Thymus (tissue), 11 donors: ENCODE results near the gene B3GALNT2. TPM values are rescaled to one million over a fixed set of nuclear protein-coding genes. Genes with fewer than 3 reads are reported as not detected.
"Not testable (repeated sequence)": the region's sequence is repeated elsewhere in the genome, so short reads cannot be mapped to it uniquely, and the experiment has no call there.

Source experiments
- DNase-seq, 9 donors: peaks; one replicate each; pipeline ENCODE4 v3.0.0-alpha.2; 2013; ENCODE audit warnings: low spot score in 9 of 9, low read depth in 6 of 9, missing footprints in 1 of 9
- H3K27ac ChIP-seq, 2 donors: one replicate each; pipeline ENCODE4 v1.5.1; 2013; ENCODE audit warnings: control low read depth in 1 of 2, low read depth in 1 of 2, low read length in 1 of 2, mild to moderate bottlenecking in 1 of 2, moderate library complexity in 1 of 2
- H3K27me3 ChIP-seq, 2 donors: one replicate each; pipeline ENCODE4 v1.5.1; 2013; ENCODE audit warnings: low read length in 1 of 2; ENCODE audit not compliant: control insufficient read depth in 2 of 2, insufficient read depth in 1 of 2
- H3K36me3 ChIP-seq, 2 donors: one replicate each; pipeline ENCODE4 v1.5.1; 2013; ENCODE audit warnings: low read length in 1 of 2, mild to moderate bottlenecking in 1 of 2, moderate library complexity in 1 of 2; ENCODE audit not compliant: control insufficient read depth in 2 of 2, insufficient read depth in 2 of 2
- H3K4me1 ChIP-seq, 2 donors: one replicate each; pipeline ENCODE4 v1.5.1; 2013; ENCODE audit warnings: low read length in 2 of 2; ENCODE audit not compliant: control insufficient read depth in 2 of 2, insufficient read depth in 2 of 2
- H3K4me3 ChIP-seq, 2 donors: one replicate each; pipeline ENCODE4 v1.5.1; 2013; ENCODE audit warnings: low read length in 2 of 2, control low read depth in 1 of 2, mild to moderate bottlenecking in 1 of 2
- H3K9me3 ChIP-seq, 2 donors: one replicate each; pipeline ENCODE4 v1.5.1; 2013; ENCODE audit warnings: low read length in 1 of 2, mild to moderate bottlenecking in 1 of 2; ENCODE audit not compliant: control insufficient read depth in 2 of 2, insufficient read depth in 1 of 2
- WGBS: extraction: QIAGEN DNeasy Blood & Tissue Kit; methylation state at CpG from one replicate; pipeline ENCODE4 v1.1.7; 2013; 5-methylcytosine and 5-hydroxymethylcytosine counted together
- polyA plus RNA-seq: library from polyadenylated mRNA; stranded (reverse); fragments of 200-250 nt; gene quantifications from one replicate; pipeline ENCODE4 v1.2.3, GENCODE V29; 2013
- total RNA-seq: library from RNA; stranded (reverse); fragments of 120-200 nt; gene quantifications from one replicate; pipeline ENCODE4 v1.2.4, GENCODE V29; 2013
- donor health status: healthy.

B3GALNT2 gene
- total and polyA plus RNA-seq, 2 donors: 2.8 to 18.9 TPM

GRCh38 chr1:235494531-235494930 lies 9.7 kb downstream of the B3GALNT2 start:
- DNase-seq: peak in 4 of 9 donors; percentile 11 to 49 (median 28)
- Histone ChIP-seq H3K9me3 (no peaks in the 10 kb centered on the region), H3K36me3 (peaks cover 0 to 6% of the 10 kb centered on the region in 2 donors), H3K27me3 (no peaks in the 10 kb centered on the region), H3K4me1 (peaks cover 2 to 22% of the 10 kb centered on the region in 2 donors), H3K27ac (peak overlapping the region in 1 of 2 donors; percentile 72), H3K4me3 (no peak overlapping the region)
- WGBS: 82% methylated on average over 9 of the region's 9 CpGs

- Histone ChIP-seq H3K27me3 (no peaks in the 10 kb centered on the region), H3K36me3 (peaks cover 8 to 9% of the 10 kb centered on the region in 2 donors), H3K4me3 (no peak overlapping the region), H3K9me3 (no peaks in the 10 kb centered on the region), H3K4me1 (peaks cover 2 to 22% of the 10 kb centered on the region in 2 donors), H3K27ac (peak overlapping the region in 1 of 2 donors; percentile 43)
- WGBS: 90% methylated on average over 3 of the region's 3 CpGs
- DNase-seq: peak in 3 of 9 donors; percentile 13 to 49 (median 21)
Measured at GRCh38 chr1:235491644-235492043, 12.6 kb downstream of the B3GALNT2 start.

GRCh38 chr1:235486321-235486720 lies 17.9 kb downstream of the B3GALNT2 start:
- Histone ChIP-seq H3K36me3 (peaks cover 14 to 23% of the 10 kb centered on the region in 2 donors), H3K27me3 (no peaks in the 10 kb centered on the region), H3K4me1 (no peaks in the 10 kb centered on the region), H3K27ac (no peak overlapping the region), H3K4me3 (no peak overlapping the region), H3K9me3 (no peaks in the 10 kb centered on the region)
- DNase-seq: no peak
- 87% methylated on average over 5 of the region's 5 CpGs for WGBS

GRCh38 chr1:235485558-235485957 lies 18.7 kb downstream of the B3GALNT2 start:
- DNase-seq: no peak
- no peaks in the 10 kb centered on the region for H3K4me1 ChIP-seq
- over 99% methylated on average over 2 of the region's 2 CpGs for WGBS
- H3K27ac ChIP-seq: no peak overlapping the region
- peaks cover 14 to 23% of the 10 kb centered on the region in 2 donors for H3K36me3 ChIP-seq
- no peaks in the 10 kb centered on the region for H3K9me3 ChIP-seq
- no peak overlapping the region for H3K4me3 ChIP-seq
- no peaks in the 10 kb centered on the region for H3K27me3 ChIP-seq

GRCh38 chr1:235483090-235483489 lies 21.2 kb downstream of the B3GALNT2 start:
- no peak overlapping the region for H3K27ac ChIP-seq
- DNase-seq: no peak
- no peaks in the 10 kb centered on the region for H3K9me3 ChIP-seq
- no peak overlapping the region for H3K4me3 ChIP-seq
- no peaks in the 10 kb centered on the region for H3K27me3 ChIP-seq
- peaks cover 15 to 36% of the 10 kb centered on the region in 2 donors for H3K36me3 ChIP-seq
- no peaks in the 10 kb centered on the region for H3K4me1 ChIP-seq
- WGBS: 98% methylated on average over 5 of the region's 5 CpGs

- WGBS: 96% methylated on average over 1 of the region's 1 CpG
- H3K36me3 ChIP-seq: peaks cover 8 to 31% of the 10 kb centered on the region in 2 donors
Measured at GRCh38 chr1:235473806-235474205, 30.4 kb downstream of the B3GALNT2 start.

GRCh38 chr1:235470741-235471439 lies 33.4 kb downstream of the B3GALNT2 start:
- H3K4me3 ChIP-seq: no peak overlapping the region
- no peaks in the 10 kb centered on the region for H3K27me3 ChIP-seq
- peaks cover 3 to 19% of the 10 kb centered on the region in 2 donors for H3K36me3 ChIP-seq
- no peaks in the 10 kb centered on the region for H3K4me1 ChIP-seq
- H3K9me3 ChIP-seq: no peaks in the 10 kb centered on the region
- 93% methylated on average over 6 of the region's 6 CpGs for WGBS
- DNase-seq: no peak
- H3K27ac ChIP-seq: no peak overlapping the region

More at GRCh38 chr1:235473806-235474205, 30.4 kb downstream of the B3GALNT2 start:
- Histone ChIP-seq H3K4me3 (no peak overlapping the region), H3K27me3 (no peaks in the 10 kb centered on the region), H3K4me1 (no peaks in the 10 kb centered on the region), H3K27ac (no peak overlapping the region), H3K9me3 (no peaks in the 10 kb centered on the region)
- DNase-seq: no peak

GRCh38 chr1:235469897-235470296 lies 34.4 kb downstream of the B3GALNT2 start:
- H3K4me3 ChIP-seq, H3K9me3 ChIP-seq, H3K4me1 ChIP-seq, H3K27ac ChIP-seq, DNase-seq, H3K27me3 ChIP-seq: not testable (repeated sequence)
- peaks cover 0 to 16% of the 10 kb centered on the region in 2 donors for H3K36me3 ChIP-seq
- WGBS: 96% methylated on average over 2 of the region's 2 CpGs

GRCh38 chr1:235468970-235469369 lies 35.3 kb downstream of the B3GALNT2 start:
- peaks cover 0 to 18% of the 10 kb centered on the region in 2 donors for H3K36me3 ChIP-seq
- 97% methylated on average over 4 of the region's 4 CpGs for WGBS
- no peak for DNase-seq
- no peaks in the 10 kb centered on the region for H3K4me1 ChIP-seq
- no peak overlapping the region for H3K27ac ChIP-seq
- H3K9me3 ChIP-seq: no peaks in the 10 kb centered on the region
- no peaks in the 10 kb centered on the region for H3K27me3 ChIP-seq
- H3K4me3 ChIP-seq: no peak overlapping the region
